OCI-LY3 (cell line): ENCODE data around the gene PRKAR1A.

Experiments
- EZH2phosphoT487 ChIP-seq: fragments of 200-600 bp; shearing (Covaris generic); IDR thresholded peaks from 2 replicates; pipeline ENCODE4 v1.6.1; 2018; ENCODE audit warnings: antibody characterized with exemption, mixed run types, low read depth
- TF ChIP-seq, protein P1 (sequence below): fragments of 200-600, 300-600 bp; sonication (generic); IDR thresholded peaks from 2 replicates; pipeline ENCODE4 v1.5.1; 2014; ENCODE audit warnings: antibody characterized with exemption, low read length, low read depth

DNA sequence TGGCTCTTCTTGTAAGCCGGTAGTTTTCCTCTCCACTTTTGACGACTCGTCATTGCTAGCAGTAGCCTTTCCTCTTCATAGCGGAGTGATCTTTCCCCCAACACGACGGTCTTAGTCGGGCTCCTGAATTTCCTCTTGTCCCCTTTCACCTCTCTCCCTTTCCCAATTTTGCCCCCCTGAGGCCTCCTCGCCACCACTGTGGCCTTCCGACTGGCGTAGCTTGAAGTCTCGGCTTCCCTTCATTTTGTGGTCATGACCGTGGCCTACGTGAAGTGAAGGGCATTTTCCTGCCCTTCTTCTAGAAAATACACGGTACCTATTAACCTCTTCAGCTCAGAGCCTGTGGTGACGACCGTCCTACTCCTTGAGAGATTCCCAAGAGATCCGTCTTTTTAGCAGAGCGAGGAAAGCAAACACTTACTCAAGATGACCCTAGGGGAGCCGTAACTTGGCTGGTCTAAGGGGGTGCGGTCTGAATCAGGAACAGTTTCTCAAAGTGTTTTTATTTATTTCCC lies 787 bp downstream of the PRKAR1A start:
- TF ChIP-seq, protein P1, sequence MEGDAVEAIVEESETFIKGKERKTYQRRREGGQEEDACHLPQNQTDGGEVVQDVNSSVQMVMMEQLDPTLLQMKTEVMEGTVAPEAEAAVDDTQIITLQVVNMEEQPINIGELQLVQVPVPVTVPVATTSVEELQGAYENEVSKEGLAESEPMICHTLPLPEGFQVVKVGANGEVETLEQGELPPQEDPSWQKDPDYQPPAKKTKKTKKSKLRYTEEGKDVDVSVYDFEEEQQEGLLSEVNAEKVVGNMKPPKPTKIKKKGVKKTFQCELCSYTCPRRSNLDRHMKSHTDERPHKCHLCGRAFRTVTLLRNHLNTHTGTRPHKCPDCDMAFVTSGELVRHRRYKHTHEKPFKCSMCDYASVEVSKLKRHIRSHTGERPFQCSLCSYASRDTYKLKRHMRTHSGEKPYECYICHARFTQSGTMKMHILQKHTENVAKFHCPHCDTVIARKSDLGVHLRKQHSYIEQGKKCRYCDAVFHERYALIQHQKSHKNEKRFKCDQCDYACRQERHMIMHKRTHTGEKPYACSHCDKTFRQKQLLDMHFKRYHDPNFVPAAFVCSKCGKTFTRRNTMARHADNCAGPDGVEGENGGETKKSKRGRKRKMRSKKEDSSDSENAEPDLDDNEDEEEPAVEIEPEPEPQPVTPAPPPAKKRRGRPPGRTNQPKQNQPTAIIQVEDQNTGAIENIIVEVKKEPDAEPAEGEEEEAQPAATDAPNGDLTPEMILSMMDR, result no peak
- no peak for TF ChIP-seq EZH2phosphoT487
